ENCODE measurements around the gene SPR.

DNA sequence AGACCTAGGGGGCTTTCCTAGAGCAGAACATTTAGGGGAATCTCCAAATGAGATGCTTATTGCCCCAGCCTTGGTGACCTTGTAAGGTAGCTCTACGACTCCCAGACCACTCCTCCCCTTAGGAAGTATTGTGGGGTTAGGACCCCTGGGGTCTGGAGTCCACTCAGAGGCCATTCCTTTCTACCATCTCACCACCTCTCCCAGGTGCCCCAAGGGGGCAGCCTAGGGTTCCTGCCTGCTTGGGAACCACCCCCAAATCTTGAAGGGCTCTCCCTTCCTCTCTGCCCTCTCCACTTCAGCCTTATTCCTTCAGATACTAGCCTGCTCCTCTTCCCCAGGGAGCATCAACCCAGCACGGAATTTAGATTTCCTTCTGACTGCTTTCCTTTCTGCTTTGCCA lies 43.9 kb upstream of the SPR start:
- TF ChIP-seq RAD21 (IDR thresholded peaks at IDR 0.05; ENCODE audit: low read length) (no peak), MXI1 (IDR thresholded peaks at IDR 0.05; ENCODE audit: borderline replicate concordance, low read depth, low read length) (no peak)
- TF ChIP-seq, protein P1, sequence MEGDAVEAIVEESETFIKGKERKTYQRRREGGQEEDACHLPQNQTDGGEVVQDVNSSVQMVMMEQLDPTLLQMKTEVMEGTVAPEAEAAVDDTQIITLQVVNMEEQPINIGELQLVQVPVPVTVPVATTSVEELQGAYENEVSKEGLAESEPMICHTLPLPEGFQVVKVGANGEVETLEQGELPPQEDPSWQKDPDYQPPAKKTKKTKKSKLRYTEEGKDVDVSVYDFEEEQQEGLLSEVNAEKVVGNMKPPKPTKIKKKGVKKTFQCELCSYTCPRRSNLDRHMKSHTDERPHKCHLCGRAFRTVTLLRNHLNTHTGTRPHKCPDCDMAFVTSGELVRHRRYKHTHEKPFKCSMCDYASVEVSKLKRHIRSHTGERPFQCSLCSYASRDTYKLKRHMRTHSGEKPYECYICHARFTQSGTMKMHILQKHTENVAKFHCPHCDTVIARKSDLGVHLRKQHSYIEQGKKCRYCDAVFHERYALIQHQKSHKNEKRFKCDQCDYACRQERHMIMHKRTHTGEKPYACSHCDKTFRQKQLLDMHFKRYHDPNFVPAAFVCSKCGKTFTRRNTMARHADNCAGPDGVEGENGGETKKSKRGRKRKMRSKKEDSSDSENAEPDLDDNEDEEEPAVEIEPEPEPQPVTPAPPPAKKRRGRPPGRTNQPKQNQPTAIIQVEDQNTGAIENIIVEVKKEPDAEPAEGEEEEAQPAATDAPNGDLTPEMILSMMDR (conservative IDR thresholded peaks at IDR 0.05; ENCODE audit: low read depth, low read length), result no peak
